Measurements from ENCODE around the gene NELFB.

- TF ChIP-seq POLR2A (IDR thresholded peaks at IDR 0.05) = peak in 1 of 2 donors; percentile 68
- TF ChIP-seq CTCF (IDR thresholded peaks at IDR 0.05) = peak in 1 of 6 experiments; percentile 19
These were observed at the start of gene NELFB for GRCh38 chr9:137254624-137255447.

Data from thyroid gland (tissue), 4 donors.